Fibroblast of skin of abdomen (primary cell): Measurements from ENCODE around the gene LTBR. TPM values are rescaled to one million over a fixed set of nuclear protein-coding genes. Genes with fewer than 3 reads are reported as not detected.
"Not testable (repeated sequence)": the region's sequence is repeated elsewhere in the genome, so short reads cannot be mapped to it uniquely, and the experiment has no call there.

Experiments used
- DNase-seq: peaks from one replicate; pipeline ENCODE4 v3.0.0-alpha.2; 2013
- polyA plus RNA-seq, 2 experiments: library from polyadenylated mRNA; unstranded; fragments of 120-200 nt; gene quantifications; one replicate each; pipeline ENCODE4 v1.2.1, GENCODE V29; 2013; ENCODE audit not compliant: insufficient read length in 2 of 2

The LTBR gene
- 68.4 TPM for polyA plus RNA-seq (2013, experiment 1 of 2; ENCODE audit: insufficient read length)
- 70.5 TPM for polyA plus RNA-seq (2013, experiment 2 of 2; ENCODE audit: insufficient read length)

DNA sequence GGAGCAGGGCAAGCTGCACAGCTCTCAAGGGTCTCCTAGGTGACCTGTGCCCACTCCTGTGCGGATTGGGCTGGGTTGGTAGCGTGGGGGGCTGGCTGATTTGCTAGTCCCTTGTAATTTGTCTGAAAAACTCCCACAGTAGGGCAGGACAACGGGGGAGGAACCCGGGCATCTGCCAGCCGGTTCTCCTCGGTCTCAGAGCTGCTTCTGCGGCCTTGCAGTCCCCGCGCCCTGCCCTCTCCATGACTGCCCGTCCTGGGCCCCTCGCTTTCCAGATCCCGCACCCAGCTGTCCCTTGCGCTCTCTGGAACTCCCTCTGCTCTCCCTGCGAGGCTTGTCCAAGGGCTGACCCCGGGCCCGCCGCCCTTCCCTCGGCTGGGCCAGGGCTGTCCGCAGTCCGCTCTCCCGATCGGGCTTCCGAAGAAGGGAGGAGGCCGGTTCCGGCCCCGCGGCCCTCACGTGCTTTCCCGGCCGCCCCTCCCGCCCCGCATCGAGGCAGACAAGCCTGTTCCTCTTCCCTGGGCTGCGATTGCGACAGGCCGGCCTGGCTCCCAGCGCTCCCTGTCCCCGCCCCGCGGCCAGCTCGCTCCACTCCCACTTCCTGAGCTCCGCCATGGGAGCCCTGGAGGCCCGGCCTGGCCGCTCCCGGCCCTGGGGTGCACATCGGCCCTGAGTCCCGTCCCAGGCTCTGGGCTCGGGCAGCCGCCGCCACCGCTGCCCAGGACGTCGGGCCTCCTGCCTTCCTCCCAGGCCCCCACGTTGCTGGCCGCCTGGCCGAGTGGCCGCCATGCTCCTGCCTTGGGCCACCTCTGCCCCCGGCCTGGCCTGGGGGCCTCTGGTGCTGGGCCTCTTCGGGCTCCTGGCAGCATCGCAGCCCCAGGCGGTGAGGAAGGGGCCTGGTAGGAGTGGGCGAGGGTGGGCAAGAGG is at the start of gene LTBR:
Gene LTBR, plus strand, starts transcription at position 591 of the 927 bp plus-strand sequence. Its CDS starts 197 bp downstream, at position 788.
- peak; percentile 93 for DNase-seq

DNA sequence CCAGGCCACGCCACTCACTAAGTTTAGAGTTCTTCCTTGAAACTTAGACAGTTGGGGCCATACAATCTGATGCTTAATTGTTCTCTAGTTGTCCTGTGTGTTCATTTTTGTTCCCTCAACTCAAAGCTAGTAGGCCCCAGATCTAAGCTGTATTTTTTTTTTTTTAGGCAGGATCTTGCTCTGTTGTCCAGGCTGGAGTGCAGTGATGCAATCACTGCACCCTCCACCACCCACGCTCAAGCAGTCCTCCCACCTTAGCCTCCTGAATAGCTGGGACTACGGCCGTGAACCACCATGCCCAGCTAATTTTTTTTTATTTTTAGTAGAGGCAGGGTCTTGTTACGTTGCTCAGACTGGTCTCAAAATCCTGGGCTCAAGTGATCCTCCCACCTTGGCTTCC is 49.6 kb upstream of the LTBR start:
- no peak for DNase-seq

DNA sequence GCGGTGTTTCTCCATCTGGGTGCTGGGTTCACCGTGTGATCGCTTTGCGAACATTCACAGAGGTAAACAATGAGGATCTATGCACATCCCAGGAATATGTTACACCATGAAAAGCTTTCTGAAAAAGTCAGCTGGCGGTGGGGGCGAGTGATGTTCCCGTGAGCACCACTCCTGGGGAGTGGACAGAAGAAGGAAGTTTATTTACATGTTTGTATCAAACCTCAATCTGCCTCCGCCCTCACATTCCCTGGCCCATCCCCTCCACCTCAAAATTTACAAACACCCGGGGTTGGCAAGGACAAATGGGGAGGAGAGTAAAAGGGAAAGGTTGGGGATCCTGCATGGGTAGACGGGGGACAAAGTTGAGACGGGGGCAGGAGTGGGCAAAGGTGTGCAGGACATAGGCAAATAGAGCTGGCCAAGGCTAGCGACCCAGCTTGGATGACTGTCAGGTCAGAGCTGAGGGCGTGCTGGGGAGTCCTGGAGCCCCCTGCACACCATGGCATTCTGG is 49.0 kb upstream of the LTBR start:
- no peak for DNase-seq

DNA sequence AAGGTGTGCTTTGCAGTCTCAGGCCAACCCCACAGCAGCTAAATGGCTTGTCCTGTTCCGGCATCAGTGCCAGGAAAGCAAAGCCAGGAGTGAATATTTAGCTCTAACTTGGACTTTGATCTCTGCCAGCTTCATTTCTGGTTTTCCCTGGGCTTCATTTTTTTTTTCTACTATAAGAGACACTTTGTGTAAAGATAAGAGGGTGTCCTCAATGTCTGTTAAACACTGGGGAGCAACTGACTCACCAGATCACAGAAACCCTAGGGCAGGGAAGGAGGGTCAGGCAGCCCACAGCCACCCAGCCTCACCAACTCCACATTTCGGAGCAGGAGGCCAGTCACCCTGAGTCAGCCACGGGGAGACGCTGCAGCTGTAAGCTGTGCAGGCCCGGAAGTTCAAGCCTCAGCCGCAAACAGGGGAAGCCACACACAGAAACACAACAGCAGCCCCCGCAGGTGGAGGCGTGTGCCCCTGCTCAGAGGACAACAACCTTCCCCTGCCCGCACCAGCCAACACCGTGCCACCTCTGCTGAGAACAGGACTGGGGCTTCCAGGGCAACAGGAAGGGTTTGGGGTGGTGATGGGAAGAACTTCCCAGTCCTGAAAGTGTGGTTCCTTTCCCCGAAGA is 48.4 kb upstream of the LTBR start:
- DNase-seq: peak; percentile 82

DNA sequence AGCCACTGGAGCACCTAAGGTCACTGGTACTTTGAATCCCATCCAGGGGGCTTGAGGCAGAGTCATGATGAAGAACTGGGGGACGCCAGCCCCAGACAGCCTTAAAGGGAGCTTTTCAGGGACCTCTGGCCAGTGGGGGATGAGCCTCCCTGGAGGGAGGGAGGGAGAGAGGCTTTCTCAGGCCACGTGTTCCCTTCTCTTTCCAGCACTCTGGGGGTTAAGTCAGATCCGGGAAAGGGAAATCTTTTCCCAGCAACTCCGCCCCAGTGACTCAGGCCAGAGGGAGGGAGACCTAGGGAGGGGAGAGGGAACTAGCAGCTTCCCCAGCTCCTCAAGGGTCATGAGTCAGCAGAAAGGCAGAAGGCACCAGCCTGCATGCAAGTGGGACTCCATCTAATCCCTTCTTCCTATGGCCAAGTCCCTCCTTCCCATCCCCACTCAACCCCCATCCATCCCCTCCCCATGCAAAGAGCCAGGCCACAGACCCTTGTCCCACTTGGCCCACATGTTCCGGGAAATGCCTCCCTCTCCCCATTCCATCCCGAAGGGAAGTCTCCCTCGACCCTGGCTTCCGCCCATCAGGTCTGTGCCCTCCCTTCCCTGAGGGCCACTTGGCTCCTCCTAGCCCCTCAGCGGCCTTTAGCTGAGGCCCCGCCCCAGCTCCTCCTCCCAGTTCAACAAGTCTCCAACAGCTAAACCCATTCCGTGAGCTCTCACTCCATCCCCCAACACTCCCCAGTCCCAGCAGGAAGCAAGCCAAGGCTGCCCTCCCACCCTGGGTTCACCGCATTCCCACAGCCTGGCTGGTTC is 47.7 kb upstream of the LTBR start:
- DNase-seq: peak; percentile 100

DNA sequence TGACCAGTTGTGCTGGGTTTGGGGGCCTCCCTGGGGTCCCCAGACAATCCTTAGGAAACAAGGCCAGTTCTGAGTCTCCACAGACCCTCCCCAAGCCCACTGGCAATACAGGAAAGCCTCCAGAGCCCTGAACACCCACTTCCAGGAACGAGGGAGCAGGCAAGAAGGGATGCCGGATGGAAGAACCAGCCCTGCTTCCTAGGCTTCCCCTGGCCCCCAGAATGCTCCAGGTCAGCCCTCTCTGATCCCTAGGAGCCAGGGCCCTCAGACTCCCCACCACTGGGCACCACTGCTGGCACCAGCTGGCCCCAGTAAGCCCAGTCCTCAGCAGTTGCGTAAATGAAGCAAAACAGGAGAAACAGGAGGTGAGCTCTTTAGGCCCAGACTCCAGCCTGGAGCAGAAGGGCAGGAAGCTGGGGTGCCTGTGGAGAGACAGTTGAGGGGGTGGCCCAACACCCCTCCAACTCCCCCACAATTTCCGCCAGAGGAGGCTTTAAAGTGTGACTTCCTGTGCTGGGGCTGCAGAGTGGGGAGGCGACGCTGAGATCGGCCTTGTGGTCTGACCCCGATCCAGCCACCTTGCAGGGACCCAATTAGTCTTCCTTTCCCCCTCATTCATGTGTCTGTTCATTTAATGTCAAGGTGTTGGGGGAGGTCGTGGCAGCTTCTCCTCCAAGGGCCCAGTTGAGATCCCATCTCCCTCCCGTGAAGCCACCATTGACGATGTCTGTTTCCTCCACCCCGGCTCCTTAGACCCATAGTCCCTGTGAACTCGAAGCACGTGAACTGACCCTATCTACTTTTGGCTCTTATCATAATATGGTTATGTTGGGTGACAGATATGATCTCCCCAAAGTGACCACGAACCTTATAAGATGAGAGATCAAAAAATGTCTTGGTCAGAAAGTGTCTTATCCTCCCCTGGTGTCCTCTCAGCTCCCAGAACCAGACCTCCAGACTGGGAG is 46.8 kb upstream of the LTBR start:
- no peak for DNase-seq

DNA sequence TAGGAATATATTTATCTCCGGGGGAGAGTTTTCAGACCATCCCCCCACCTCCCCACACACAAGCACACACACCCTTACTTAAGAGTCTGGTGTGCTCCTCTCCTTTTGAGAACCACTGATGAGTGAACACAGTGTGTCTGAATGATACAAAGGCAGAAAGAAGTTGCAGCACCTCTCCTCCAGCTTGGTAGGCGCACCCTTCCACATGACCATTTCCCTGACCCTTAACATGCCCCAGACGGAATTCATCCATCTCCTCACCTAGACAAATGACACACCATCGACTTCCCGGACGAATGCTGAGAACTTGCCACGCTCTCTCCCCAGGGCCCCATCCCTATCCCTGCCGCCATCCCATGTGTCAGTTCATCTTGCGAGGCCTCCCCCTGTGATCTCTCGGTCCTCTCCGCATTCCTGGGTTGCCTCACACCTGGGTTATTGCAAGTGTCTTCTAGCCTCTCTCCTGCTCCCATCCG is 46.0 kb upstream of the LTBR start:
- no peak for DNase-seq

DNA sequence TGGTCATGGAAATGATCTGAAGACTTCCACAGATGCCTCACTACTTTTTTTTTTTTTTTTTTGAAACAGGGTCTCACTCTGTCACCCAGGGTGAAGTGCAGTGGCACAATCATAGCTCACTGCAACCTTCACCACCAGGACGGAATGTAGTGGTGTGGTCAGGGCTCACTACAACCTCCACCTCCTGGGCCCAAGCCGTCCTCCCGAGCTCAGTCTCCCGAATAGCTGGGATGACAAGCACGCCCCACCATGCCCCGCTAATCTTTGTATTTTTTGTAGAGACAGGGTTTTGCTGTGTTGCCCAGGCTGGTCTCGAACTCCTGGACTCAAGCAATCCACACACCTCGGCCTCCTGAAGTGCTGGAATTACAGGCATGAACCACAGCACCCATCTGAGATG is 45.4 kb upstream of the LTBR start:
- not testable (repeated sequence) for DNase-seq

DNA sequence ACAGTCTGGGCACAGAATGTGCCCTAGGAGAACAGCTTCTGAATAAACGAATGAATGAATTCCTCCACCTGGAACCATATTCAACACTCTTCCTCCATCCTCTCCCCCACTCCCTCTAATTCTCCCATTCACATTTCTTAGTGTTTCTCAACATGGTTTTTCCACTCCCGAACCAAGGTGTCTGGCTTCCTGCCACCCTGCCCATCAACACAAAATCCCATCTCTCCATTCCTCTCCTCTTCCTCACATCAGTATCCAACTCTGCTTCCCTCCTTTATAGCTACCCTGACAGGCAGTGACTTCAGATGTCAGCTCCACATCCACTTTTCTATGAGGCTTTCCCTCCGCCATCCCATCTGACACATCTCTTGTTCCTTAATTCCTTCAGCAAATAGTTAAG is 45.0 kb upstream of the LTBR start:
- DNase-seq: no peak

DNA sequence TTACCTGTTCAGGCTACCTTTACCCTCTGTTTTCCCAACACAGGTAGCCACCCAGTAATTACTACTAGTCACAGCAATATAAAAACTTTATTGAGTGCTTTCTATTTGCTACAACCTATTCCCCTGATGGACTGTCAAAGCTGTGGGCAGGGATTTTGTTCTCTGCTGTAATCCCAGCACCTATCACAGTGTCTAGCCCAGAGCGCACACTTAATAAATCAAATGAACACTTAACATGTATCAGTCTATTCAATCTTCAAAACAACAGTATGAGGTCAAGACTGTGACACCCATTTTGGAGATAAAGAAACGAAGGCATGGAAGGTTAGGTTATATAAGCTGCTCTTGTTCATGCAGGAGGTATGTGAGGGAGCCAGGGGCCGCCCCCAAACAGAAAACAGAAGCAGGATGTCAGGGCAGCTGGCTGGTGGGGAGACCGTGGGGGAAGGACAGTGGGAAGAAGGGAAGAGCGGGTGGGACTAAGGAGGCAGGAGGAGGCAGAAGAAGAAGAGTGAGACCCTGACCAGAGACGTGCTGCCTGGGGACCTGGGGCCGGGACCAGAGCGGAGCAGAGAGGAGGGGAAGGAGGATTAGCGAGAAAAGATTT is 43.8 kb upstream of the LTBR start:
- DNase-seq: peak; percentile 76

DNA sequence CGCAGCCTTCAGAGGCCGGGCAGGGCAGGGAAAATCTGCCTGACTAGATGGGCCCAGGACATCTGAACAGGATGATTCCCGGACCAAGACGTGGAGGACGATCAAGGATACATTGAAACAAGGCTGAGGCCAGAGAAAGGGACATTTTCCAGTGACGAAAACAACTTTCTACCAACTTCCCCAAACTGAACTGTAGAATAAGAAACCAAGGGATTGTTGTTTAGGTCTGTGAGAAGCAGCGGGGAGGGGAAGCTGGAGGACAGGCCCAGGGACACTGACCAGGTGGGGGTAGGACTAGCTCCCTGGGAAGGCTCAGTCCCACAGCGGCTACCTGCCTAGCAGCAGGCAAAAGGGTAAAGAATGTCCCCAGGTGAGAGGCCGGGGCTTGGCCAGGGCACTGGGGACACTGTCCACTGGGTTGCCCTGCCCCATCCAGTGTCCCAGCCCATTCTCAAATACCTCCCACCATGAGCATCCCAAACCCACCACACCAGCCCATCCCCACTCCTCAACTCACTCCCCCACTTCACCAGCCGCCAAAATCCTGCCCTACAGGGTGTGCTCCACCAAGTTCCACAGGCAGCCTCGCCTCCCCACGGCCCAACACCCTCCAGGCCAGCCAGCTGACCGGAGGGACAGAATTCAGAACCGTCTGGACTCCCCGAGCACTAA is 43.1 kb upstream of the LTBR start:
- no peak for DNase-seq

DNA sequence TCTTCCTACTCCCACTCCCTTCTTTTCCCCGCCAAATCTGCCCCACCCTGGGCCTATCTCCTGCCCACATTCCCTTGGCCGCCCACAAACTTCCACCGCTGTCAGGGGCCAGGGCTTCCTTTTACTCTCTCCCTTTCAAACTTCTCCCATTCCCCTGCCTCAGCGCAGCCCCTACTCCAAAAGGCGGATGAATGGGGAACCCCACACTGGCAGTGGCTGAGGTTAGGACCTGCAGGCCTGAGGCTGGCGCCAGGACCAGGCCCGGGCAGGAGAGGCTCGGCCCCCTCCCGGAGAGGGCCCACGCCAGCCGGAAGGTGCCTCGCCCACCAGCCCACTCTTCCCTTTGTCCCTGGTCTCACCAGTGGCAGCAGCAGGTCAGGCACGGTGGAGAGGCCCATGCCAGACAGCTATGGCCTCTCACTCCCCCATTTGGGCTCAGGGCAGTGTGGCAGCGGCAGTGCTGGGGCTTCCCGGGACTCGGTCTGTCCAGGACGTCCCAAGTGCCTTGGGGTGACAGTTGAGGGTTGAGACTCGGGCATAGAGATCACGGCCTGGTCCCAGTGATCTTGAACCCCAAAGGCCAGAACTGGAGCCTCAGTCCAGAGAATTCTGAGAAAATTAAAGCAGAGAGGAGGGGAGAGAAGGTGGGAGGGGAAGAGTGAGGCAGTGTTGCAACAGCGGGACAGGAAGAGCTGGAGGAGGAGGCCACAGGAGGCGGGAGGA is 42.4 kb upstream of the LTBR start, which contains the start of gene TNFRSF1A:
Gene TNFRSF1A, minus strand, starts transcription at position 660 of the 723 bp plus-strand sequence. Its CDS starts 262 bp downstream, at position 398.
- peak; percentile 81 for DNase-seq

DNA sequence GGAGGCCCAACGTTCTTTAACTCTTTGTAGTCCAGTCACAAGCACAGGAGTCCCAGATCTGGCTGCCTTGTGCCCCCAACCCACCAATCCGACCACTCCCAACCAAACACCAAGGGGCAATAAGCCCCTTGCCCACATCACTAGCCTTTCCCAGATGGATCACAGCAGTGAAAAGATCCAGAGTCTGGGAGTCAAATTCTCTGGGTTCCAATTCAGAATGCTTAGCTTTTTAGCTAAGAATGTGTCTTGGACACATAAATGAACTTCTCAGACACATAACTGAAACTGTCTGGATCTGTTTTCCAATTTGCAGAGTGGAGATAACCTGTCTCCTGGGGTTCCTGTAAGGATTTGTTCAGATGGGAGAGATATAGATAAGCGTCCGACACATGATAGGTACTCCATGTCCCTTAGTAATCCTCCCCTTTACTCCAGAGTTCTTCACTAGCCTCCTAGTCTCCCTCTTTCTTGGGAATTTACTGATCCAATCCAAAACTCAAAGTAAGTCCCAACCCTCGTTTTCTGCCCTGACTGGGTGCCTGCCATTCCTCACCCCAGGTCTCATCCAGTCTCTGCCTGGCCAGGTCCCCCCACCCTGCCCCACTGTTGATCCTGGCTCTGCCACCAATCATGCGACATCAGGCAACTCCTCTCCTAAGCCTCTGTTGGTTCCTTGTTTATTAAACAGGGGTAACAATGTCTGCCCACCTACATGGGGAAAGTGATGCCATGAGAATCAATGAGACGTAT is 41.6 kb upstream of the LTBR start:
- no peak for DNase-seq

DNA sequence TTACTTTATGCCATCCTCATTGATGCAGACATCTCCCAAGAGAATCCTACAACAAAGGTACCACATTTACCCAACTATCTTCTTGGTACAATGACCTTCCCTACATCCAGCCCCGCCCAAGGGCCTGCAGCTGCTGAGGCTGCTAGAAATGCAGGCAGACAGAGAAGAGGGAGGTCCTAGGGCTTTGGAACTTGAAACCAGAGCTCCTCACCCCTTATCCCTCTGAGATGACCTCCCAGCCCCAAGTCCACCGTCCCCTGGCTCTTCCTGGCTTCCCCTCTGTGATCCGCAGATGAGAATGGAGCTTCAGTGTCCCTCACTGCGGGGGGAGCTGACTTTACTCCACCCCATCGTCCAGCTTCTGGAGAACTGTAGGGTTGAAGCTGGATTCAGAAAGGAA is 40.4 kb upstream of the LTBR start:
- no peak for DNase-seq

DNA sequence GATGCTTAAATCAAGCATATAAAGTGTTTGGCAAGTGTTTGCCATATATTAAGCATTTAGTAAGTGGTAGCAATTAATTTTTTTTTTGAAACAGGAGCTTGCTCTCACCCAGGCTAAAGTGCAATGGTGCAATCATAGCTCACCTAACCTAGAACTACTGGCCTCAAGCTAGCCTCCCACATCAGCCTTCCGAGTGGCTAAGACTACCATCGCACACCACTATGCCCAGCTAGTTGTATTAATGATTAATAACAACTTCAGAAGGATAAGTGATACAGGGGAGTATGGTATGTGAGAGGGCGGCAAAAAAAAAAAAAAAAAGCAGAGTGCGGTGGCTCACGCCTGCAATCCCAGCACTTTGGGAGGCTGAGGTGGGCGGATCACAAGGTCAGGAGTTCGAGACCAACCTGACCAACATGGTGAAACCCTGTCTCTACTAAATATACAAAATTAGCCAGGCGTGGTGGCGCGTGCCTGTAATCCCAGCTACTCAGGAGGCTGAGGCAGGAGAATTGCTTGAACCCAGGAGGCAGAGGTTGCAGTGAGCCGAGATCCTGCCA is 39.8 kb upstream of the LTBR start:
- not testable (repeated sequence) for DNase-seq

DNA sequence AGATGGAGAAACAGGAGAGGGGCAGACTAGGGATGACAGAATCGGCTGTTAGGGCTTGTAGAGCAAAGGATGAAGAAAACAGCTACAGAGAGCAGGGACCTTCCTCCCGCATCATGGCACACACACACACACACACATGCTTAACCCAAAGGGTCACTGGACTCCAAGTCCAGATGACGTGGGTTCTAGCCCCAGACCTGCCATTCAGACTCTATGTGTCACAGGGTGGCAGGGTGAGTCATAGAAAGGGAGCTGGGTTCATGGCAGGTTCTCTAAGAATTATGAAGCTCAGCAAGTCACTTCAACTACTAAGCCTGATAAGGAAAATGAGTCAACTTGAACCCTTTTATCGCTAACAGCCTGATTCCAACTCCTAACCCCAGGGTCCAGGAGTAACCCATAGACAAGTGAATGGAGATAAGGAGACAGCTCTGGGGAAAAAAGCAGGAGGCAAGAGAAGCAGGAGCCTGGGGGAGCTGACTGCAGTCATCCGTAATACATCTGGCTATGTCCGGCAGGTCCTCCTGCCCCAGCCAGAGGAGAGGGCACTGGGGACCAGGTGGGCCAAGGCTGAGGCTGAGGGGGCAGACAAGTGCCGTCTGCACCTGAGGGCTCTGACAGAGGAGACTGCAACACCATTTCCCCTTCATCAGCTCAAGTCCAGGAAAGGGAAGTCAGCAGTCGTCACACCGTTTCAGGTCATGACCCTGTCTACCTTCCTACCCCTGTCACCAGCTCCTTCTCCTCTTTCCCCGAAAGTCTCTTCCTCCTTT is 38.5 kb upstream of the LTBR start:
- DNase-seq: peak; percentile 80

DNA sequence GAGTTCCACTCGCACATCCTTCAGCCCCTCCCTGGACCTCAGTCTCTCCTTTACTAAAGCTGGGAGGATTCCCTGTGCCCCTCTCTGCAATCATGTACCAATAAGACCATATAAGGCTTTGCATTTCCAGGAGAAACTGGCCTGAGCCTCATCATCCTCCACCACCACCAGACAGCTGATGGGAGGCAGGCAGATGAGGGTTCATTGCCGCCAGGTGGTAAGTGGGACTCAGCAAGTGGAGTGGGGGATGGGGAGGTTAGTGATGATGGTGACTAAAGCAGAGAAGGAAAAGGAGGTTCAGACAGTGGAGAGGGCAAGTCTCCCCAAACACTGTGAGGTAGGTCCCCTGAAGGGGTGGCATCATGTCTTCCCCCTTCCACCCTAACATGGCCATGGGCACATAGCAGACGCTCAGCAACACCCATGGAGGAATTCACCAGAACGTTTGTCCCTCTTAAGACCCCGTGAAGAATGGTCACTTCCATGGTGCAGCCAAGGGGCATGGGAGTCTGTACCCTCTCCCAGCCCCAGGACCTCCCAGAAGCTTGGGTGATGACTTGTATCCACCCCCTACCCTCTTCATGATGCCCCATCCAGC is 37.6 kb upstream of the LTBR start:
- DNase-seq: no peak
